ENCODE data around the gene NOL11.
A peak's percentile ranks its signal among the peaks of the same experiment; 100 is the strongest.

The NOL11 gene

GRCh38 chr17:67784364-67785121 lies 66.8 kb downstream of the NOL11 start:
- Histone ChIP-seq H3K36me3 (ENCODE audit: control insufficient read depth in 2 of 2, insufficient read depth in 1 of 2, low read length in 2 of 2) (no peaks in the 10 kb centered on the region; a peak in 1 of 3 replicates), H3K4me3 (ENCODE audit: low read depth, low read length) (no peak overlapping the region), H3K9me3 (ENCODE audit: control insufficient read depth, insufficient read depth, low read depth, low read length) (no peaks in the 10 kb centered on the region), H3K27ac (ENCODE audit: extremely low read depth, low read depth, low read length) (no peak overlapping the region), H3K4me1 (ENCODE audit: control insufficient read depth, insufficient read depth, low read length) (peaks cover 3% of the 10 kb centered on the region; the same call in 1 of the 2 replicates)
- ChIA-PET POLR2A (interaction anchor here (0.9 kb wide), 1 partner anchor 23 kb away, joined by 3 read pairs; no protein-coding TSS in a partner anchor), CTCF (interaction anchor here (0.6 to 1.8 kb wide), 3 partner anchors 15 to 658 kb away, joined by 3 to 6 read pairs (median 4); no protein-coding TSS in a partner anchor)
- TF ChIP-seq GLIS2 (tag by site-specific recombination; IDR thresholded peaks at IDR 0.05) (no peak), PRDM10 (tag by site-specific recombination; IDR thresholded peaks at IDR 0.05) (peak; percentile 72), ZNF660 (tag by site-specific recombination; IDR thresholded peaks at IDR 0.05) (no peak)

GRCh38 chr17:67785122-67785477 lies 67.4 kb downstream of the NOL11 start:
- H3K4me3 ChIP-seq (ENCODE audit: low read depth, low read length), result no peak overlapping the region
- ChIA-PET POLR2A (no interaction called here), CTCF (interaction anchor here (0.6 to 1.8 kb wide), 3 partner anchors 15 to 658 kb away, joined by 3 to 6 read pairs (median 4); no protein-coding TSS in a partner anchor)
- peaks cover 3% of the 10 kb centered on the region; the same call in 1 of the 2 replicates for H3K4me1 ChIP-seq (ENCODE audit: control insufficient read depth, insufficient read depth, low read length)
- no peak overlapping the region for H3K27ac ChIP-seq (ENCODE audit: extremely low read depth, low read depth, low read length)
- no peaks in the 10 kb centered on the region; a peak in 1 of 3 replicates for H3K36me3 ChIP-seq (ENCODE audit: control insufficient read depth in 2 of 2, insufficient read depth in 1 of 2, low read length in 2 of 2)
- TF ChIP-seq ZNF239 (tag by site-specific recombination; IDR thresholded peaks at IDR 0.05) (no peak), ZNF157 (tag by site-specific recombination; IDR thresholded peaks at IDR 0.05) (no peak), SP7 (tag by site-specific recombination; IDR thresholded peaks at IDR 0.05) (no peak), ZNF391 (tag by site-specific recombination; IDR thresholded peaks at IDR 0.05; ENCODE audit: borderline replicate concordance, low read depth) (no peak), ZNF302 (tag by site-specific recombination; IDR thresholded peaks at IDR 0.05; ENCODE audit: low read depth) (no peak), PRDM2 (tag by site-specific recombination; IDR thresholded peaks at IDR 0.05; ENCODE audit: borderline replicate concordance) (no peak), TRIM28 (IDR thresholded peaks at IDR 0.05; ENCODE audit: borderline replicate concordance, low read length) (no peak), ZNF658 (tag by site-specific recombination; IDR thresholded peaks at IDR 0.05) (no peak), ZNF677 (tag by site-specific recombination; IDR thresholded peaks at IDR 0.05) (no peak), ZNF555 (tag by site-specific recombination; conservative IDR thresholded peaks at IDR 0.05) (no peak)
- no peaks in the 10 kb centered on the region for H3K9me3 ChIP-seq (ENCODE audit: control insufficient read depth, insufficient read depth, low read depth, low read length)
